HepG2 (cell line): Measurements from ENCODE around the gene UBE2N. TPM values are rescaled to one million over a fixed set of nuclear protein-coding genes. Genes with fewer than 3 reads are reported as not detected.

Experiments
- ATF6 ChIP-seq: sonication (generic); formaldehyde crosslinking; conservative IDR thresholded peaks from 2 replicates; pipeline ENCODE4 v1.4.0; 2020; ENCODE audit warnings: missing genetic modification reagents
- BCLAF1 ChIP-seq: fragments of 450-650 bp; IDR thresholded peaks from 2 replicates; pipeline ENCODE4 v1.6.1; 2017; ENCODE audit warnings: mild to moderate bottlenecking
- EHMT2 ChIP-seq: fragments of 200-600 bp; sonication (generic); IDR thresholded peaks from 2 replicates; pipeline ENCODE4 v1.7.0; 2017; ENCODE audit warnings: antibody characterized with exemption, low read depth, low read length, borderline replicate concordance
- ETV5 ChIP-seq: IDR thresholded peaks from 2 replicates; pipeline ENCODE4 v1.6.1; 2018; ENCODE audit warnings: missing biosample characterization, missing genetic modification reagents, inconsistent platforms, borderline replicate concordance
- MNT ChIP-seq: fragments of 450-650 bp; IDR thresholded peaks from 2 replicates; pipeline ENCODE4 v1.6.1; 2016
- NCOA2 ChIP-seq: sonication (generic); formaldehyde crosslinking; IDR thresholded peaks from 2 replicates; pipeline ENCODE4 v1.8.0; 2022; ENCODE audit warnings: inconsistent platforms
- SMARCC2 ChIP-seq: fragments of 450-650 bp; IDR thresholded peaks from 2 replicates; pipeline ENCODE4 v1.6.1; 2017; ENCODE audit warnings: antibody characterized with exemption, mild to moderate bottlenecking
- SRY ChIP-seq: sonication (generic); formaldehyde crosslinking; IDR thresholded peaks from 2 replicates; pipeline ENCODE4 v1.8.0; 2022; ENCODE audit warnings: mild to moderate bottlenecking, missing genetic modification reagents
- TEF ChIP-seq: sonication (generic); formaldehyde crosslinking; IDR thresholded peaks from 2 replicates; pipeline ENCODE4 v1.5.0; 2020; ENCODE audit warnings: missing genetic modification reagents
- THAP9 ChIP-seq: sonication (generic); formaldehyde crosslinking; IDR thresholded peaks from 2 replicates; pipeline ENCODE4; 2020; ENCODE audit warnings: missing genetic modification reagents, mild to moderate bottlenecking, borderline replicate concordance
- ZNF296 ChIP-seq: sonication (generic); formaldehyde crosslinking; conservative IDR thresholded peaks from 2 replicates; pipeline ENCODE4 v1.5.0; 2020; ENCODE audit warnings: mild to moderate bottlenecking, missing genetic modification reagents
- ZNF501 ChIP-seq: sonication (generic); formaldehyde crosslinking; IDR thresholded peaks from 2 replicates; pipeline ENCODE4 v1.5.1; 2020; ENCODE audit warnings: mild to moderate bottlenecking, moderate library complexity, missing genetic modification reagents
- ZNF615 ChIP-seq: sonication (generic); formaldehyde crosslinking; IDR thresholded peaks from 2 replicates; pipeline ENCODE4 v1.5.0; 2020; ENCODE audit warnings: mild to moderate bottlenecking, missing genetic modification reagents, borderline replicate concordance
- ZNF749 ChIP-seq: sonication (generic); formaldehyde crosslinking; IDR thresholded peaks from 2 replicates; pipeline ENCODE4 v1.8.0; 2022; ENCODE audit warnings: mild to moderate bottlenecking, missing genetic modification reagents, moderate library complexity, borderline replicate concordance
- ZNF83 ChIP-seq: sonication (generic); formaldehyde crosslinking; IDR thresholded peaks from 2 replicates; pipeline ENCODE4 v1.4.0; 2020; ENCODE audit warnings: missing genetic modification reagents, mild to moderate bottlenecking, borderline replicate concordance
- polyA plus RNA-seq, 8 experiments: library from polyadenylated mRNA; depleted of rRNA in 3 of 8; stranded (reverse) in 7 of 8; unstranded in 1 of 8; fragments of >200 nt; fragmentation: Illumina TruSeq in 4 of 8; extraction: Trizol in 4 of 8; gene quantifications; 2 replicates each; pipeline versions ENCODE4 v1.2.1 to v1.2.3, GENCODE V29; 2011 to 2016; ENCODE audit warnings: low read depth in 4 of 8, missing spikeins in 1 of 8, mixed read lengths in 1 of 8; ENCODE audit not compliant: insufficient read depth in 1 of 8
- total RNA-seq, 5 experiments: library from RNA; depleted of rRNA; stranded (reverse); fragments of >200 nt; fragmentation: Illumina TruSeq; extraction: Trizol; gene quantifications; 2 replicates each; pipeline ENCODE4 v1.2.3, GENCODE V29; 2016; ENCODE audit warnings: low read depth in 1 of 5

Gene UBE2N
- total and polyA plus RNA-seq, 2 of the 13 experiments (the other 11 are each of a cell fraction or from before 2014, with no cell fraction given) = 188 to 197 TPM

- TF ChIP-seq ATF6 (CRISPR knock-in tag) (no peak), ZNF749 (CRISPR knock-in tag) (no peak), NCOA2 (CRISPR knock-in tag) (no peak), ZNF296 (CRISPR knock-in tag) (no peak), ETV5 (no peak), EHMT2 (no peak), THAP9 (CRISPR knock-in tag) (no peak), TEF (CRISPR knock-in tag) (peak; percentile 28; the same call in 1 of the 2 replicates), SMARCC2 (no peak), ZNF83 (0 out of 2 replicates have a peak, but pooled peaks have one; percentile 12), ZNF615 (no peak), ZNF501 (CRISPR knock-in tag) (0 out of 2 replicates have a peak, but pooled peaks have one; percentile 47), SRY (CRISPR knock-in tag) (no peak), BCLAF1 (no peak), MNT (peak; percentile 34; the same call in 1 of the 2 replicates)
These were observed 64.2 kb downstream of the UBE2N start, which contains the start of gene NUDT4 (continued) for GRCh38 chr12:93377252-93378195.
